ENCODE measurements around the gene SKA1. TPM values are rescaled to one million over a fixed set of nuclear protein-coding genes. Genes with fewer than 3 reads are reported as not detected.
"Not testable (repeated sequence)": the region's sequence is repeated elsewhere in the genome, so short reads cannot be mapped to it uniquely, and the experiment has no call there.

Gene SKA1
- total RNA-seq, 1 donor from 2014 or later, result not detected

DNA sequence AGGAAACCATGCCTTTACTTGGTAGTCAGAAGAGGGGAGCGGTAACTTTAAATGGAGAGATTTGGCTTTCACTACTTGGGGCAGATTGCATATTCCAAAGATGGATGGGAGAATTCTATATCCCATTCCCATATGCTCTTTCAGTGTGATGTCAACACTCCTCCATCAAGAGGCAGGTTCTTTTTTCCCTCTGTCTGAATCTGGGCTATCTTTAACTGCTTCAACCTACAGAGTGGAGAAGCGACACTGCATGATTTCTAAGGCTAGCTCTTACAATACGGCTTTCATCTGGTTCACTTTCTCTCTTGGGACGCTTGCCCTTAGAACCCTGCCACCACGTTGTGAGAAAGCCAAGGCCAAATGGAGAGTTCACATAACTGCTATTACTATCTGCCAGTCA lies 34.4 kb downstream of the SKA1 start:
- no peak for TF ChIP-seq CTCF (IDR thresholded peaks at IDR 0.05)
- H3K27ac ChIP-seq, result no peak overlapping the region
- intact Hi-C loops (cut with DNase I), result no loop called here
- no peak for DNase-seq (ENCODE audit: low spot score in 2 of 2)
- no peaks in the 10 kb centered on the region for H3K36me3 ChIP-seq
- H3K27me3 ChIP-seq, result no peaks in the 10 kb centered on the region
- no peaks in the 10 kb centered on the region for H3K4me1 ChIP-seq
- H3K9me3 ChIP-seq, result no peaks in the 10 kb centered on the region
- H3K4me3 ChIP-seq, result no peak overlapping the region

DNA sequence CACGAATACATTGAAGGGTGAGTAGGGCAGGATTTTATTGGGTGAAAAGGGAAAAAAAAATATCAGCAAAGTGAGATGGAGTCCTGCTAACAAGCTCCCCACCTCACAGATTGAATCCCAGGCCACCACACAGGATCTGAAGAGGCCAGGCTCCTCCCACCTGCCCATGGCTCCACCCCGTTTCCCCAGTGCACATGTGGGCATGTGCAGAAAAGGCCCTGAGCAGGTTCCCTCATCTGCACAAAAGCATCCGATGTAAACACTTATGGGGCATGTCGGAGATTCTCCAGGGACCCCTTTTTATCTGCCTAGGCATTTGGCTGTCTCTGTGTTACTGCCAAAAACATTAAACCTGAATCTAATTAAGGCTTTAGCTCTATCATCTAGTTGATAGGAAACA lies 35.2 kb downstream of the SKA1 start:
- no peak for DNase-seq (ENCODE audit: low spot score in 2 of 2)
- intact Hi-C loops (cut with DNase I), result no loop called here
- no peak for TF ChIP-seq CTCF (IDR thresholded peaks at IDR 0.05)

GRCh38 chr18:50410894-50411293 lies 36.0 kb downstream of the SKA1 start:
- no peaks in the 10 kb centered on the region for H3K4me1 ChIP-seq
- no peak overlapping the region for H3K4me3 ChIP-seq
- TF ChIP-seq CTCF (IDR thresholded peaks at IDR 0.05), result no peak
- H3K36me3 ChIP-seq, result no peaks in the 10 kb centered on the region
- H3K27ac ChIP-seq, result no peak overlapping the region
- H3K9me3 ChIP-seq, result no peaks in the 10 kb centered on the region
- no peak for DNase-seq (ENCODE audit: low spot score in 2 of 2)
- intact Hi-C loops (cut with DNase I), result no loop called here
- H3K27me3 ChIP-seq, result no peaks in the 10 kb centered on the region

More for the DNA sequence above, 35.2 kb downstream of the SKA1 start:
- no peak overlapping the region for H3K27ac ChIP-seq
- H3K4me1 ChIP-seq, result no peaks in the 10 kb centered on the region
- no peaks in the 10 kb centered on the region for H3K9me3 ChIP-seq
- H3K27me3 ChIP-seq, result no peaks in the 10 kb centered on the region
- no peak overlapping the region for H3K4me3 ChIP-seq
- no peaks in the 10 kb centered on the region for H3K36me3 ChIP-seq

DNA sequence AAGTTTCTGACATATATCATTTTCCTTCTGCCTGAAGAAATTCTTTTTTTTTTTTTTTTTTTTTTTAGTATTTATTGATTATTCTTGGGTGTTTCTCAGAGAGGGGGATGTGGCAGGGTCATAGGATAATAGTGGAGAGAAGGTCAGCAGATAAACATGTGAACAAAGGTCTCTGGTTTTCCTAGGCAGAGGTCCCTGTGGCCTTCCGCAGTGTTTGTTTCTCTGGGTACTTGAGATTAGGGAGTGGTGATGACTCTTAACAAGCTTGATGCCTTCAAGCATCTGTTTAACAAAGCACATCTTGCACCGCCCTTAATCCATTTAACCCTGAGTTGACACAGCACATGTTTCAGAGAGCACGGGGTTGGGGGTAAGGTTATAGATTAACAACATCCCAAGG lies 42.0 kb downstream of the SKA1 start:
- H3K27me3 ChIP-seq; H3K4me1 ChIP-seq; H3K27ac ChIP-seq; DNase-seq (ENCODE audit: low spot score in 2 of 2); H3K9me3 ChIP-seq; H3K4me3 ChIP-seq; H3K36me3 ChIP-seq; intact Hi-C loops (cut with DNase I): not testable (repeated sequence)

GRCh38 chr18:50417705-50418104 lies 42.9 kb downstream of the SKA1 start:
- DNase-seq (ENCODE audit: low spot score in 2 of 2); H3K27me3 ChIP-seq; H3K4me1 ChIP-seq; H3K4me3 ChIP-seq; H3K36me3 ChIP-seq; intact Hi-C loops (cut with DNase I); H3K9me3 ChIP-seq; H3K27ac ChIP-seq: not testable (repeated sequence)

- intact Hi-C loops (cut with DNase I), result no loop called here
- Histone ChIP-seq H3K27ac (no peak overlapping the region), H3K36me3 (no peaks in the 10 kb centered on the region), H3K4me3 (no peak overlapping the region), H3K9me3 (no peaks in the 10 kb centered on the region), H3K27me3 (no peaks in the 10 kb centered on the region), H3K4me1 (no peaks in the 10 kb centered on the region)
- DNase-seq (ENCODE audit: low spot score in 2 of 2), result no peak
- TF ChIP-seq CTCF (IDR thresholded peaks at IDR 0.05), result no peak
Observed at GRCh38 chr18:50418650-50419049, 43.8 kb downstream of the SKA1 start.

- H3K27me3 ChIP-seq, result no peaks in the 10 kb centered on the region
- H3K4me3 ChIP-seq, result no peak overlapping the region
- H3K27ac ChIP-seq, result no peak overlapping the region
- no peaks in the 10 kb centered on the region for H3K36me3 ChIP-seq
- no peaks in the 10 kb centered on the region for H3K4me1 ChIP-seq
- DNase-seq (ENCODE audit: low spot score in 2 of 2), result no peak
- no peak for TF ChIP-seq CTCF (IDR thresholded peaks at IDR 0.05)
- H3K9me3 ChIP-seq, result peaks cover 0 to 11% of the 10 kb centered on the region in 2 donors
- intact Hi-C loops (cut with DNase I), result loop anchor here (10.0 kb wide), 1 partner anchor 362 kb away; no protein-coding TSS in a partner anchor
Observed at GRCh38 chr18:50422286-50422898, 47.5 kb downstream of the SKA1 start.

All from ascending aorta (tissue), 2 donors.